ENCODE data around the gene FBXO48.

Gene FBXO48

GRCh38 chr2:68454719-68455118, 12.4 kb downstream of the FBXO48 start:
- H3K27me3 ChIP-seq (ENCODE audit: insufficient read depth, low read length), result no peaks in the 10 kb centered on the region
- no peak overlapping the region for H3K27ac ChIP-seq (ENCODE audit: low read depth, low read length, poor library complexity, severe bottlenecking)
- H3K9me3 ChIP-seq (ENCODE audit: low read length), result no peaks in the 10 kb centered on the region
- TF ChIP-seq CTCF (IDR thresholded peaks at IDR 0.05; ENCODE audit: low read length) (no peak), EZH2 (IDR thresholded peaks at IDR 0.05; ENCODE audit: borderline replicate concordance, low read length) (no peak)
- no peak overlapping the region for H3K9ac ChIP-seq (ENCODE audit: low read length)
- H3F3A ChIP-seq (ENCODE audit: insufficient read depth, low read length), result no peaks in the 10 kb centered on the region
- H3K4me3 ChIP-seq (ENCODE audit: low read depth, low read length, poor library complexity, severe bottlenecking), result no peak overlapping the region
- no peaks in the 10 kb centered on the region for H3K9me2 ChIP-seq (ENCODE audit: low read depth, low read length)
- no peak overlapping the region for H2AFZ ChIP-seq (ENCODE audit: low read length)
- H3K36me3 ChIP-seq (ENCODE audit: insufficient read depth, low read length), result no peaks in the 10 kb centered on the region
- H3K4me1 ChIP-seq (ENCODE audit: insufficient read depth, low read length, severe bottlenecking), result peaks cover 11% of the 10 kb centered on the region
- no peaks in the 10 kb centered on the region for H4K20me1 ChIP-seq (ENCODE audit: insufficient read depth, low read length)
- no peak overlapping the region for H3K4me2 ChIP-seq (ENCODE audit: low read length)
- no peaks in the 10 kb centered on the region for H3K79me2 ChIP-seq (ENCODE audit: insufficient read depth, low read length)

- Histone ChIP-seq H4K20me1 (ENCODE audit: insufficient read depth, low read length) (no peaks in the 10 kb centered on the region), H3K9me3 (ENCODE audit: low read length) (no peaks in the 10 kb centered on the region), H3K4me3 (ENCODE audit: low read depth, low read length, poor library complexity, severe bottlenecking) (no peak overlapping the region), H3K4me2 (ENCODE audit: low read length) (no peak overlapping the region), H3F3A (ENCODE audit: insufficient read depth, low read length) (no peaks in the 10 kb centered on the region), H2AFZ (ENCODE audit: low read length) (peak overlapping the region; percentile 93), H3K27me3 (ENCODE audit: insufficient read depth, low read length) (no peaks in the 10 kb centered on the region), H3K79me2 (ENCODE audit: insufficient read depth, low read length) (no peaks in the 10 kb centered on the region), H3K9me2 (ENCODE audit: low read depth, low read length) (no peaks in the 10 kb centered on the region), H3K36me3 (ENCODE audit: insufficient read depth, low read length) (no peaks in the 10 kb centered on the region), H3K4me1 (ENCODE audit: insufficient read depth, low read length, severe bottlenecking) (peaks cover 11% of the 10 kb centered on the region), H3K9ac (ENCODE audit: low read length) (no peak overlapping the region), H3K27ac (ENCODE audit: low read depth, low read length, poor library complexity, severe bottlenecking) (no peak overlapping the region)
- TF ChIP-seq EZH2 (IDR thresholded peaks at IDR 0.05; ENCODE audit: borderline replicate concordance, low read length) (no peak), CTCF (IDR thresholded peaks at IDR 0.05; ENCODE audit: low read length) (no peak)
Observed at GRCh38 chr2:68453761-68454360, 13.2 kb downstream of the FBXO48 start.

GRCh38 chr2:68452158-68452900, 14.8 kb downstream of the FBXO48 start:
- no peak overlapping the region for H3K4me3 ChIP-seq (ENCODE audit: low read depth, low read length, poor library complexity, severe bottlenecking)
- no peaks in the 10 kb centered on the region for H3K79me2 ChIP-seq (ENCODE audit: insufficient read depth, low read length)
- H3F3A ChIP-seq (ENCODE audit: insufficient read depth, low read length), result no peaks in the 10 kb centered on the region
- no peaks in the 10 kb centered on the region for H4K20me1 ChIP-seq (ENCODE audit: insufficient read depth, low read length)
- H3K9ac ChIP-seq (ENCODE audit: low read length), result no peak overlapping the region
- H3K4me2 ChIP-seq (ENCODE audit: low read length), result no peak overlapping the region
- no peaks in the 10 kb centered on the region for H3K9me2 ChIP-seq (ENCODE audit: low read depth, low read length)
- no peak overlapping the region for H3K27ac ChIP-seq (ENCODE audit: low read depth, low read length, poor library complexity, severe bottlenecking)
- TF ChIP-seq EZH2 (IDR thresholded peaks at IDR 0.05; ENCODE audit: borderline replicate concordance, low read length), result no peak
- no peak for TF ChIP-seq CTCF (IDR thresholded peaks at IDR 0.05; ENCODE audit: low read length)
- H3K9me3 ChIP-seq (ENCODE audit: low read length), result no peaks in the 10 kb centered on the region
- H3K27me3 ChIP-seq (ENCODE audit: insufficient read depth, low read length), result no peaks in the 10 kb centered on the region
- peaks cover 11% of the 10 kb centered on the region for H3K4me1 ChIP-seq (ENCODE audit: insufficient read depth, low read length, severe bottlenecking)
- H2AFZ ChIP-seq (ENCODE audit: low read length), result peak overlapping the region; percentile 35; the same call in 1 of the 2 replicates
- no peaks in the 10 kb centered on the region for H3K36me3 ChIP-seq (ENCODE audit: insufficient read depth, low read length)
